NB4 (cell line): Measurements from ENCODE around the gene TBC1D9B.

Source experiments
- CTCF ChIP-seq: IDR thresholded peaks from one replicate; pipeline ENCODE4 v1.5.1; 2012; ENCODE audit warnings: low read depth, low read length
- MAX ChIP-seq: IDR thresholded peaks from 2 replicates; pipeline ENCODE4 v1.6.1; 2011; ENCODE audit warnings: low read depth, low read length
- MYC ChIP-seq: IDR thresholded peaks from 2 replicates; pipeline ENCODE4 v1.6.1; 2011; ENCODE audit warnings: low read depth, low read length
- POLR2A ChIP-seq: IDR thresholded peaks from 2 replicates; pipeline ENCODE4 v1.6.1; 2011; ENCODE audit warnings: mild to moderate bottlenecking; ENCODE audit not compliant: insufficient read length; ENCODE audit errors: extremely low read depth

- TF ChIP-seq CTCF (no peak), MAX (no peak), POLR2A (no peak), MYC (no peak)
Observed at GRCh38 chr5:179816401-179816795, 91.3 kb downstream of the TBC1D9B start.
